Peyer's patch (tissue), 4 donors: Measurements from ENCODE around the gene MUTYH. TPM values are rescaled to one million over a fixed set of nuclear protein-coding genes. Genes with fewer than 3 reads are reported as not detected.
"Not testable (repeated sequence)": the region's sequence is repeated elsewhere in the genome, so short reads cannot be mapped to it uniquely, and the experiment has no call there.

Source experiments
- DNase-seq, 3 donors: peaks; one replicate each; pipeline ENCODE4 v3.0.0-alpha.2; 2017 to 2019
- H3K27ac ChIP-seq, 4 donors: fragments of 200-600 bp; sonication (generic); one replicate each; pipeline ENCODE4 v1.5.1; 2016 to 2019
- H3K27me3 ChIP-seq, 2 donors: fragments of 200-600 bp; sonication (generic); one replicate each; pipeline ENCODE4 v1.5.1; 2019
- H3K36me3 ChIP-seq, 3 donors: fragments of 200-600 bp; sonication (generic); one replicate each; pipeline ENCODE4 v1.5.1; 2016 to 2019
- H3K4me1 ChIP-seq, 4 donors: fragments of 200-600 bp; sonication (generic); one replicate each; pipeline ENCODE4 v1.5.1; 2016 to 2019
- H3K4me3 ChIP-seq, 4 donors: fragments of 200-600 bp; sonication (generic); 1 replicate in 3 of 4; 2 replicates in 1 of 4; pipeline ENCODE4 v1.5.1; 2016 to 2019; ENCODE audit warnings: mild to moderate bottlenecking in 1 of 4
- H3K9me3 ChIP-seq, 4 donors: fragments of 200-600 bp; sonication (generic); one replicate each; pipeline ENCODE4 v1.5.1; 2016 to 2019; ENCODE audit warnings: mild to moderate bottlenecking in 1 of 4
- POLR2A ChIP-seq, 2 donors: fragments of 450-650 bp; IDR thresholded peaks; one replicate each; pipeline ENCODE4 v1.5.1; 2017; ENCODE audit warnings: antibody characterized with exemption in 2 of 2, mild to moderate bottlenecking in 2 of 2, moderate library complexity in 2 of 2
- total RNA-seq, 4 donors: library from RNA; depleted of rRNA; stranded (reverse); fragments of >200 nt; gene quantifications; one replicate each; pipeline ENCODE4 v1.1.0, GENCODE V29; 2016
- TF ChIP-seq, protein P1 (sequence below), 6 experiments: fragments of 450-650 bp in 4 of 6; fragments of 200-600 bp in 2 of 6; sonication (generic) in 1 of 6; IDR thresholded peaks; one replicate each; pipeline ENCODE4 v1.5.1; 2017 to 2019; ENCODE audit warnings: antibody characterized with exemption in 6 of 6, mild to moderate bottlenecking in 3 of 6, moderate library complexity in 1 of 6

Gene MUTYH
- total RNA-seq, 4 donors from 2014 or later, result 28.1 to 73.1 (median 50.7) TPM

- H3K9me3 ChIP-seq, result no peaks in the 10 kb centered on the region
Measured at GRCh38 chr1:45373573-45373972, 33.3 kb upstream of the MUTYH start.

DNA sequence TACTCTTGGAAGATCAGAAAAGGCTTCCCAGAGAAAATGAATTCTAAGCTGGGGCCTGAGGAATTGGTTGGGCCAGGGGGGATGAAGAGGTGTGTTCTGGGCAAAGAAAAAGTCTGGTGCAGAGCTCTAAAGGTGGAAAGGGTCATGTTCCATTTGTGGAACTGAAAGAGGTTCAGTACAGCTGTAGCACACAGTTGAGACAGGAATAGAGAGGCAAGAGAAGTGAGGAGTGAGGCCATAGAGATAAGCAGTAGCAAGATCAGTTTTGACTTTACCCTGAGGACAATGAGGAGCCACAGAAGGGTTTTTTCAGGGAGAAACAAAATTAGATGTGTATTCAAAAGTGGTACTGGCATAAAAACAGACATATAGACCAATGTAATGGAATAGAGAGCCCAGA, 30.3 kb upstream of the MUTYH start:
- TF ChIP-seq, protein P1, sequence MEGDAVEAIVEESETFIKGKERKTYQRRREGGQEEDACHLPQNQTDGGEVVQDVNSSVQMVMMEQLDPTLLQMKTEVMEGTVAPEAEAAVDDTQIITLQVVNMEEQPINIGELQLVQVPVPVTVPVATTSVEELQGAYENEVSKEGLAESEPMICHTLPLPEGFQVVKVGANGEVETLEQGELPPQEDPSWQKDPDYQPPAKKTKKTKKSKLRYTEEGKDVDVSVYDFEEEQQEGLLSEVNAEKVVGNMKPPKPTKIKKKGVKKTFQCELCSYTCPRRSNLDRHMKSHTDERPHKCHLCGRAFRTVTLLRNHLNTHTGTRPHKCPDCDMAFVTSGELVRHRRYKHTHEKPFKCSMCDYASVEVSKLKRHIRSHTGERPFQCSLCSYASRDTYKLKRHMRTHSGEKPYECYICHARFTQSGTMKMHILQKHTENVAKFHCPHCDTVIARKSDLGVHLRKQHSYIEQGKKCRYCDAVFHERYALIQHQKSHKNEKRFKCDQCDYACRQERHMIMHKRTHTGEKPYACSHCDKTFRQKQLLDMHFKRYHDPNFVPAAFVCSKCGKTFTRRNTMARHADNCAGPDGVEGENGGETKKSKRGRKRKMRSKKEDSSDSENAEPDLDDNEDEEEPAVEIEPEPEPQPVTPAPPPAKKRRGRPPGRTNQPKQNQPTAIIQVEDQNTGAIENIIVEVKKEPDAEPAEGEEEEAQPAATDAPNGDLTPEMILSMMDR (IDR thresholded peaks at IDR 0.05), result no peak
- no peak for TF ChIP-seq POLR2A (IDR thresholded peaks at IDR 0.05)
- Histone ChIP-seq H3K27ac (no peak overlapping the region), H3K27me3 (no peaks in the 10 kb centered on the region), H3K9me3 (no peaks in the 10 kb centered on the region), H3K4me3 (no peak overlapping the region), H3K36me3 (no peaks in the 10 kb centered on the region), H3K4me1 (no peaks in the 10 kb centered on the region)
- no peak for DNase-seq

More at GRCh38 chr1:45373573-45373972, 33.3 kb upstream of the MUTYH start:
- Histone ChIP-seq H3K4me3 (no peak overlapping the region), H3K36me3 (no peaks in the 10 kb centered on the region), H3K4me1 (no peaks in the 10 kb centered on the region), H3K27ac (no peak overlapping the region), H3K27me3 (no peaks in the 10 kb centered on the region)
- DNase-seq, result no peak
- TF ChIP-seq, protein P1 (IDR thresholded peaks at IDR 0.05), result no peak
- no peak for TF ChIP-seq POLR2A (IDR thresholded peaks at IDR 0.05)

GRCh38 chr1:45365051-45365450, 24.8 kb upstream of the MUTYH start:
- TF ChIP-seq, protein P1 (IDR thresholded peaks at IDR 0.05), result no peak
- no peak for TF ChIP-seq POLR2A (IDR thresholded peaks at IDR 0.05)

DNA sequence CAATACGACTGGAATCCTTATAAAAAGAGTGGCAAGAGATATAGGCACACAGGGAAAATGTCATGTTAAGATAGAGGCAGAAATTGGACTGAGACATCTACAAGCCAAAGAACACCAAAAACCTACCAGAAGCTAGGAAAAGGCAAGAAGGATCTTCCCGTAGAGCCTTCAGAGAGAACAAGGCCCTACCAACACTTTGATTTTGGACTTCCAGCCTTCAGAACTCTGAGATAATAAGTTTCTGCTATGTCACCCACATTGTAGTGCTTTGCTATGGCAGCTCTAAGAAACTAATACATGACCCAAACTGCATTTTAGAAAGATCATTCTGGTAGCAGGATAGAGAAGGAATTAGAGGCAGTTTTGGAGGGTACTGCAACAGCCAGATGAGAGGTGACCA, 24.1 kb upstream of the MUTYH start:
- Histone ChIP-seq H3K4me3 (no peak overlapping the region), H3K4me1 (peaks cover 0 to 20% (median 0%) of the 10 kb centered on the region in 4 donors), H3K9me3 (no peaks in the 10 kb centered on the region), H3K27me3 (no peaks in the 10 kb centered on the region), H3K27ac (no peak overlapping the region), H3K36me3 (no peaks in the 10 kb centered on the region)
- TF ChIP-seq, protein P1 (IDR thresholded peaks at IDR 0.05), result no peak
- no peak for TF ChIP-seq POLR2A (IDR thresholded peaks at IDR 0.05)
- DNase-seq, result no peak

More at GRCh38 chr1:45365051-45365450, 24.8 kb upstream of the MUTYH start:
- Histone ChIP-seq H3K27ac (no peak overlapping the region), H3K27me3 (no peaks in the 10 kb centered on the region), H3K4me3 (no peak overlapping the region), H3K36me3 (no peaks in the 10 kb centered on the region), H3K9me3 (no peaks in the 10 kb centered on the region), H3K4me1 (peaks cover 0 to 17% (median 0%) of the 10 kb centered on the region in 4 donors)
- no peak for DNase-seq

- TF ChIP-seq, protein P1 (IDR thresholded peaks at IDR 0.05), result peak in 3 of 6 experiments; percentile 32 to 49 (median 42)
- H3K27me3 ChIP-seq, H3K9me3 ChIP-seq, H3K36me3 ChIP-seq: not testable (repeated sequence)
- Histone ChIP-seq H3K27ac (peak overlapping the region; percentile 35 to 60 (median 45)), H3K4me1 (peaks cover 0 to 20% (median 0%) of the 10 kb centered on the region in 4 donors), H3K4me3 (peak overlapping the region in 1 of 4 donors; percentile 0)
- peak in 1 of 3 donors; percentile 65 for DNase-seq
Measured at GRCh38 chr1:45360981-45361380, 20.7 kb upstream of the MUTYH start.
